WTC11 (cell line): ENCODE data around the gene CCDC181. TPM values are rescaled to one million over a fixed set of nuclear protein-coding genes. Genes with fewer than 3 reads are reported as not detected.
"Not testable (repeated sequence)": the region's sequence is repeated elsewhere in the genome, so short reads cannot be mapped to it uniquely, and the experiment has no call there.

Experiments
- ATAC-seq: fragments of 200-7000 bp; cut with Tn5 transposase; 2 replicates; pipeline ENCODE4 v1.10.0; 2021; ENCODE audit warnings: mild to moderate bottlenecking, moderate library complexity
- CTCF ChIA-PET: fragments of 300-600 bp; sonication (Branson Sonifier 250); formaldehyde crosslinking; loops from one replicate; lab custom pipeline; 2021; ENCODE audit warnings: antibody characterized with exemption; lab: Charles Lee
- POLR2A ChIA-PET: fragments of 350-600 bp; sonication (Branson Sonifier 250); formaldehyde crosslinking; loops from one replicate; lab custom pipeline; 2021; ENCODE audit warnings: antibody characterized with exemption; lab: Charles Lee
- DNase-seq: peaks from one replicate; pipeline ENCODE4 v3.0.0; 2021; ENCODE audit warnings: low spot score
- H3K27ac Mint-ChIP-seq: 2 replicates; pipeline ENCODE4 v1.8.0; 2021; ENCODE audit warnings: mixed read lengths
- H3K27me3 Mint-ChIP-seq: 2 replicates; pipeline ENCODE4 v1.8.0; 2021; ENCODE audit warnings: low read depth, mild to moderate bottlenecking, moderate library complexity, mixed read lengths
- H3K36me3 Mint-ChIP-seq: 2 replicates; pipeline ENCODE4 v1.8.0; 2021; ENCODE audit warnings: mixed read lengths
- H3K4me1 Mint-ChIP-seq: 2 replicates; pipeline ENCODE4 v1.8.0; 2022; ENCODE audit warnings: mixed read lengths
- H3K4me3 Mint-ChIP-seq: 2 replicates; pipeline ENCODE4 v1.8.0; 2021; ENCODE audit warnings: mild to moderate bottlenecking, moderate library complexity, mixed read lengths
- H3K9me3 Mint-ChIP-seq: 2 replicates; pipeline ENCODE4 v1.8.0; 2021; ENCODE audit warnings: mixed read lengths
- MXD4 ChIP-seq: fragments of 250-450 bp; sonication (Bioruptor Pico); IDR thresholded peaks from 2 replicates; pipeline ENCODE4 v1.8.0; 2021; ENCODE audit warnings: mild to moderate bottlenecking, moderate library complexity, borderline replicate concordance
- NFYB ChIP-seq: sonication (generic); formaldehyde crosslinking; conservative IDR thresholded peaks from 2 replicates; pipeline ENCODE4 v1.8.0; 2022; ENCODE audit warnings: low read depth, missing genetic modification reagents
- RORB ChIP-seq: fragments of 250-450 bp; sonication (Bioruptor Pico); IDR thresholded peaks from 2 replicates; pipeline ENCODE4 v1.9.0; 2021; ENCODE audit warnings: mild to moderate bottlenecking
- SOX15 ChIP-seq: fragments of 250-450 bp; sonication (Bioruptor Pico); IDR thresholded peaks from 2 replicates; pipeline ENCODE4 v1.9.0; 2021; ENCODE audit warnings: mild to moderate bottlenecking
- ZNF671 ChIP-seq: fragments of 250-450 bp; sonication (Bioruptor Pico); IDR thresholded peaks from 2 replicates; pipeline ENCODE4 v1.8.0; 2021; ENCODE audit warnings: mild to moderate bottlenecking
- total RNA-seq: library from RNA; stranded (reverse); gene quantifications from 3 replicates; pipeline ENCODE4 v1.2.3, GENCODE V29; 2021
- TF ChIP-seq, protein P1 (sequence below): fragments of 200-600 bp; IDR thresholded peaks from 2 replicates; pipeline ENCODE4 v1.8.0; 2022; ENCODE audit warnings: antibody characterized with exemption
- TF ChIP-seq, protein P2 (sequence below): fragments of 250-450 bp; sonication (Bioruptor Pico); IDR thresholded peaks from 2 replicates; pipeline ENCODE4 v1.9.0; 2021; ENCODE audit warnings: mild to moderate bottlenecking
- TF ChIP-seq, protein P3 (sequence below): sonication (generic); formaldehyde crosslinking; IDR thresholded peaks from 2 replicates; pipeline ENCODE4 v1.8.1; 2023; ENCODE audit warnings: mild to moderate bottlenecking, moderate library complexity, missing genetic modification reagents
- TF ChIP-seq, protein P4 (sequence below): sonication (generic); formaldehyde crosslinking; IDR thresholded peaks from 2 replicates; pipeline ENCODE4 v1.8.1; 2022; ENCODE audit warnings: missing genetic modification reagents, borderline replicate concordance
- TF ChIP-seq, protein P5 (sequence below): sonication (generic); formaldehyde crosslinking; IDR thresholded peaks from 2 replicates; pipeline ENCODE4 v1.8.1; 2022; ENCODE audit warnings: mild to moderate bottlenecking, missing genetic modification reagents, moderate library complexity, borderline replicate concordance
- TF ChIP-seq, protein P6 (sequence below): sonication (generic); formaldehyde crosslinking; conservative IDR thresholded peaks from 2 replicates; pipeline ENCODE4 v1.8.1; 2023; ENCODE audit warnings: mild to moderate bottlenecking, low read depth, missing genetic modification reagents, moderate library complexity
- TF ChIP-seq, protein P7 (sequence below): fragments of 250-450 bp; sonication (Bioruptor Pico); IDR thresholded peaks from 2 replicates; pipeline ENCODE4 v2.1.2; 2022; ENCODE audit warnings: mild to moderate bottlenecking, moderate library complexity

Gene CCDC181
- total RNA-seq, 1 experiment from 2014 or later: 1.5 TPM

DNA sequence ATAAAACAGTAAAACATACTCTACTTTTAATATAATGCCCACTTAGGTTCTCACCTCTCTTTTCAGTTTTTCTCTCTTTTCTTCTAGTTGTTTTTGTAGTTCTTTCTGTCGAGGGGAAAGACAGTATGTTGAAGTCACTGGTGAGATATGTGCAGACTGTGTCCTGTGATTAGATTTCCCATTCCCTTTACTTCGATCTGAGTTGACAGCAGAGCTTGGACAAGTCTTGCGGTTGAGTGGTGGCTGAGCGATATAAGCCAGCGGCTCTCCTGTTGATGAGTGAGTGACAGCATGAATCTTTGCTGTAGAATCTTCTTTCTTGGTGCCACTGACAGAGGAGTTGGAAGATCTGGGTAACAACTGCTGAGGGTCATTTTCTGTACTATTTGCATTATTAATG is 6.0 kb downstream of the CCDC181 start:
- POLR2A ChIA-PET: no interaction called here
- peaks cover 2% of the 10 kb centered on the region for H3K4me1 Mint-ChIP-seq

DNA sequence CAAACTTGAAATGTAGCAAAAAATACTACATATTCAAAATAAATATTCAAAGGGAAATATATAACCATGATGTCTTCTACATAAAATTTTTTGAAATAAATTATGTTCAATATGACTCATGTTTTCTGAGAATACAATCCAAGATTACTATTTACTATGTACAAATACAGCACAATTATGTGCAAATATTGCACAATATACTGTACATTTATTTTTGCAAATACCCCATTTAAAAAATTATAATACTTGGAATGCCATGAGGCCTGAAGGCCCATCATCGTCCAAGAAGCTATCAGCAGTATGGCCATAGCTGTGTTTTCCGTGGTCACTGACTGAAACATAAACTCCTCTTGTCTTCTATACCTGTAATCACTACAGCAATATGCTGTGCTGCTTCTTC is 12.3 kb downstream of the CCDC181 start:
- no peak overlapping the region for H3K27ac Mint-ChIP-seq
- ATAC-seq: no peak
- CTCF ChIA-PET: no interaction called here
- peaks cover 1% of the 10 kb centered on the region; the same call in 1 of the 2 replicates for H3K27me3 Mint-ChIP-seq
- POLR2A ChIA-PET: no interaction called here
- H3K4me1 Mint-ChIP-seq: no peaks in the 10 kb centered on the region
- TF ChIP-seq, protein P1, sequence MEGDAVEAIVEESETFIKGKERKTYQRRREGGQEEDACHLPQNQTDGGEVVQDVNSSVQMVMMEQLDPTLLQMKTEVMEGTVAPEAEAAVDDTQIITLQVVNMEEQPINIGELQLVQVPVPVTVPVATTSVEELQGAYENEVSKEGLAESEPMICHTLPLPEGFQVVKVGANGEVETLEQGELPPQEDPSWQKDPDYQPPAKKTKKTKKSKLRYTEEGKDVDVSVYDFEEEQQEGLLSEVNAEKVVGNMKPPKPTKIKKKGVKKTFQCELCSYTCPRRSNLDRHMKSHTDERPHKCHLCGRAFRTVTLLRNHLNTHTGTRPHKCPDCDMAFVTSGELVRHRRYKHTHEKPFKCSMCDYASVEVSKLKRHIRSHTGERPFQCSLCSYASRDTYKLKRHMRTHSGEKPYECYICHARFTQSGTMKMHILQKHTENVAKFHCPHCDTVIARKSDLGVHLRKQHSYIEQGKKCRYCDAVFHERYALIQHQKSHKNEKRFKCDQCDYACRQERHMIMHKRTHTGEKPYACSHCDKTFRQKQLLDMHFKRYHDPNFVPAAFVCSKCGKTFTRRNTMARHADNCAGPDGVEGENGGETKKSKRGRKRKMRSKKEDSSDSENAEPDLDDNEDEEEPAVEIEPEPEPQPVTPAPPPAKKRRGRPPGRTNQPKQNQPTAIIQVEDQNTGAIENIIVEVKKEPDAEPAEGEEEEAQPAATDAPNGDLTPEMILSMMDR: no peak
- TF ChIP-seq, all 79 proteins: peak for 0
- Mint-ChIP-seq H3K4me3 (no peak overlapping the region), H3K36me3 (no peaks in the 10 kb centered on the region), H3K9me3 (0 out of 2 replicates have a peak, but pooled peaks cover 9% of the 10 kb centered on the region)
- DNase-seq: no peak

More for the DNA sequence above, 6.0 kb downstream of the CCDC181 start:
- no peak overlapping the region for H3K4me3 Mint-ChIP-seq
- DNase-seq: no peak
- TF ChIP-seq, protein P2, sequence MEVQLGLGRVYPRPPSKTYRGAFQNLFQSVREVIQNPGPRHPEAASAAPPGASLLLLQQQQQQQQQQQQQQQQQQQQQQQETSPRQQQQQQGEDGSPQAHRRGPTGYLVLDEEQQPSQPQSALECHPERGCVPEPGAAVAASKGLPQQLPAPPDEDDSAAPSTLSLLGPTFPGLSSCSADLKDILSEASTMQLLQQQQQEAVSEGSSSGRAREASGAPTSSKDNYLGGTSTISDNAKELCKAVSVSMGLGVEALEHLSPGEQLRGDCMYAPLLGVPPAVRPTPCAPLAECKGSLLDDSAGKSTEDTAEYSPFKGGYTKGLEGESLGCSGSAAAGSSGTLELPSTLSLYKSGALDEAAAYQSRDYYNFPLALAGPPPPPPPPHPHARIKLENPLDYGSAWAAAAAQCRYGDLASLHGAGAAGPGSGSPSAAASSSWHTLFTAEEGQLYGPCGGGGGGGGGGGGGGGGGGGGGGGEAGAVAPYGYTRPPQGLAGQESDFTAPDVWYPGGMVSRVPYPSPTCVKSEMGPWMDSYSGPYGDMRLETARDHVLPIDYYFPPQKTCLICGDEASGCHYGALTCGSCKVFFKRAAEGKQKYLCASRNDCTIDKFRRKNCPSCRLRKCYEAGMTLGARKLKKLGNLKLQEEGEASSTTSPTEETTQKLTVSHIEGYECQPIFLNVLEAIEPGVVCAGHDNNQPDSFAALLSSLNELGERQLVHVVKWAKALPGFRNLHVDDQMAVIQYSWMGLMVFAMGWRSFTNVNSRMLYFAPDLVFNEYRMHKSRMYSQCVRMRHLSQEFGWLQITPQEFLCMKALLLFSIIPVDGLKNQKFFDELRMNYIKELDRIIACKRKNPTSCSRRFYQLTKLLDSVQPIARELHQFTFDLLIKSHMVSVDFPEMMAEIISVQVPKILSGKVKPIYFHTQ (CRISPR knock-in tag): no peak
- TF ChIP-seq, protein P3, sequence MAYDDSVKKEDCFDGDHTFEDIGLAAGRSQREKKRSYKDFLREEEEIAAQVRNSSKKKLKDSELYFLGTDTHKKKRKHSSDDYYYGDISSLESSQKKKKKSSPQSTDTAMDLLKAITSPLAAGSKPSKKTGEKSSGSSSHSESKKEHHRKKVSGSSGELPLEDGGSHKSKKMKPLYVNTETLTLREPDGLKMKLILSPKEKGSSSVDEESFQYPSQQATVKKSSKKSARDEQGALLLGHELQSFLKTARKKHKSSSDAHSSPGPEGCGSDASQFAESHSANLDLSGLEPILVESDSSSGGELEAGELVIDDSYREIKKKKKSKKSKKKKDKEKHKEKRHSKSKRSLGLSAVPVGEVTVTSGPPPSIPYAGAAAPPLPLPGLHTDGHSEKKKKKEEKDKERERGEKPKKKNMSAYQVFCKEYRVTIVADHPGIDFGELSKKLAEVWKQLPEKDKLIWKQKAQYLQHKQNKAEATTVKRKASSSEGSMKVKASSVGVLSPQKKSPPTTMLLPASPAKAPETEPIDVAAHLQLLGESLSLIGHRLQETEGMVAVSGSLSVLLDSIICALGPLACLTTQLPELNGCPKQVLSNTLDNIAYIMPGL (CRISPR knock-in tag): no peak
- TF ChIP-seq, protein P4, sequence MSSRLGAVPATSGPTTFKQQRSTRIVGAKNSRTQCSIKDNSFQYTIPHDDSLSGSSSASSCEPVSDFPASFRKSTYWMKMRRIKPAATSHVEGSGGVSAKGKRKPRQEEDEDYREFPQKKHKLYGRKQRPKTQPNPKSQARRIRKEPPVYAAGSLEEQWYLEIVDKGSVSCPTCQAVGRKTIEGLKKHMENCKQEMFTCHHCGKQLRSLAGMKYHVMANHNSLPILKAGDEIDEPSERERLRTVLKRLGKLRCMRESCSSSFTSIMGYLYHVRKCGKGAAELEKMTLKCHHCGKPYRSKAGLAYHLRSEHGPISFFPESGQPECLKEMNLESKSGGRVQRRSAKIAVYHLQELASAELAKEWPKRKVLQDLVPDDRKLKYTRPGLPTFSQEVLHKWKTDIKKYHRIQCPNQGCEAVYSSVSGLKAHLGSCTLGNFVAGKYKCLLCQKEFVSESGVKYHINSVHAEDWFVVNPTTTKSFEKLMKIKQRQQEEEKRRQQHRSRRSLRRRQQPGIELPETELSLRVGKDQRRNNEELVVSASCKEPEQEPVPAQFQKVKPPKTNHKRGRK: no peak
- H3K9me3 Mint-ChIP-seq: no peaks in the 10 kb centered on the region
- no peaks in the 10 kb centered on the region for H3K36me3 Mint-ChIP-seq
- no peaks in the 10 kb centered on the region for H3K27me3 Mint-ChIP-seq
- CTCF ChIA-PET: no interaction called here
- no peak for ATAC-seq
- H3K27ac Mint-ChIP-seq: no peak overlapping the region

DNA sequence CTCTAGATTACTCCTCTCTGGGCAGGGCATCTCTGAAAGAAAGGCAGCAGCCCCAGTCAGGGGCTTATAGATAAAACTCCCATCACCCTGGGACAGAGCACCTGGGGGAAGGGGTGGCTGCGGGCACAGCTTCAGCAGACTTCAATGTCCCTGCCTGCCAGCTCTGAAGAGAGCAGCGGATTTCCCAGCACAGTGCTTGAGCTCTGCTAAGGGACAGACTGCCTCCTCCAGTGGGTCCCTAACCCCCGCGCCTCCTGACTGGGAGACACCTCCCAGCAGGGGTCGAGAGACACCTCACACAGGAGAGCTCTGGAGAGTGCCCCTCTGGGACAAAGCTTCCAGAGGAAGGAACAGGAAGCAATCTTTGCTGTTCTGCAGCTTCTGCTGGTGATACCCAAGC is 18.9 kb downstream of the CCDC181 start:
- DNase-seq, H3K27ac Mint-ChIP-seq, CTCF ChIA-PET, POLR2A ChIA-PET, ATAC-seq, H3K4me1 Mint-ChIP-seq, H3K36me3 Mint-ChIP-seq, H3K4me3 Mint-ChIP-seq: not testable (repeated sequence)
- H3K9me3 Mint-ChIP-seq: peaks cover 36% of the 10 kb centered on the region
- H3K27me3 Mint-ChIP-seq: peaks cover 14% of the 10 kb centered on the region

DNA sequence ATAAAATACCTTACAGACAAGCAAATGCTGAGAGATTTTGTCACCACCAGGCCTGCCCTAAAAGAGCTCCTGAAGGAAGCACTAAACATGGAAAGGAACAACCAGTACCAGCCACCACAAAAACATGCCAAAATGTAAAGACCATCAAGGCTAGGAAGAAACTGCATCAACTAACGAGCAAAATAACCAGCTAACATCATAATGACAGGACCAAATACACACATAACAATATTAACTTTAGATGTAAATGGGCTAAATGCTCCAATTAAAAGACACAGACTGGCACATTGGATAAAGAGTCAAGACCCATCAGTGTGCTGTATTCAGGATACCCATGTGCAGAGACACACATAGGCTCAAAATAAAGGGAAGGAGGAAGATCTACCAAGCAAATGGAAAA is 24.7 kb downstream of the CCDC181 start:
- peaks cover 56% of the 10 kb centered on the region for H3K9me3 Mint-ChIP-seq

DNA sequence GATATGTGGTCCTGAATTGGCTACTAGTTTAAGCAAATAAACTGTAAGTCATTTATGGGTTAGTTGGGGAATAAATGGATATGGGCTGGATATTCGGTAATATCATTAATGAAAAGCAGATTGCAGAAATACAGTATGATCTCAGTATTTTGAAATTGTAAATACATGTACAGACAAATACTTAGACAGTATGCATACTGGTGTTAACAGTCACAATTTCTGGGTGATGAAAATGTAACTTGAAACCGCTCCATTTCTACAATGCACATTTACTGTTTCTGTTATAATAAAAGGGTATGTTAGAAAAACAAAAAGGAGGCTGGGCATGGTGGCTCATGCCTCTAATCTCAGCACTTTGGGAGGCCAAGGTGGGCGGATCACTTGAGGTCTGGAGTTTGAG is 31.3 kb downstream of the CCDC181 start:
- ChIA-PET POLR2A (no interaction called here), CTCF (no interaction called here)
- H3K27ac Mint-ChIP-seq: no peak overlapping the region
- no peaks in the 10 kb centered on the region for H3K4me1 Mint-ChIP-seq
- DNase-seq (no peak), ATAC-seq (no peak)
- no peak overlapping the region for H3K4me3 Mint-ChIP-seq
- peaks cover 13% of the 10 kb centered on the region for H3K36me3 Mint-ChIP-seq
- H3K9me3 Mint-ChIP-seq: peaks cover 8% of the 10 kb centered on the region
- no peaks in the 10 kb centered on the region for H3K27me3 Mint-ChIP-seq
- no peak for TF ChIP-seq SOX15 (CRISPR knock-in tag)
- no peak for TF ChIP-seq MXD4 (CRISPR knock-in tag)
- TF ChIP-seq NFYB (CRISPR knock-in tag): no peak
- TF ChIP-seq, protein P5, sequence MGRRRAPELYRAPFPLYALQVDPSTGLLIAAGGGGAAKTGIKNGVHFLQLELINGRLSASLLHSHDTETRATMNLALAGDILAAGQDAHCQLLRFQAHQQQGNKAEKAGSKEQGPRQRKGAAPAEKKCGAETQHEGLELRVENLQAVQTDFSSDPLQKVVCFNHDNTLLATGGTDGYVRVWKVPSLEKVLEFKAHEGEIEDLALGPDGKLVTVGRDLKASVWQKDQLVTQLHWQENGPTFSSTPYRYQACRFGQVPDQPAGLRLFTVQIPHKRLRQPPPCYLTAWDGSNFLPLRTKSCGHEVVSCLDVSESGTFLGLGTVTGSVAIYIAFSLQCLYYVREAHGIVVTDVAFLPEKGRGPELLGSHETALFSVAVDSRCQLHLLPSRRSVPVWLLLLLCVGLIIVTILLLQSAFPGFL (CRISPR knock-in tag): no peak
- no peak for TF ChIP-seq ZNF671 (CRISPR knock-in tag)
- TF ChIP-seq, protein P6, sequence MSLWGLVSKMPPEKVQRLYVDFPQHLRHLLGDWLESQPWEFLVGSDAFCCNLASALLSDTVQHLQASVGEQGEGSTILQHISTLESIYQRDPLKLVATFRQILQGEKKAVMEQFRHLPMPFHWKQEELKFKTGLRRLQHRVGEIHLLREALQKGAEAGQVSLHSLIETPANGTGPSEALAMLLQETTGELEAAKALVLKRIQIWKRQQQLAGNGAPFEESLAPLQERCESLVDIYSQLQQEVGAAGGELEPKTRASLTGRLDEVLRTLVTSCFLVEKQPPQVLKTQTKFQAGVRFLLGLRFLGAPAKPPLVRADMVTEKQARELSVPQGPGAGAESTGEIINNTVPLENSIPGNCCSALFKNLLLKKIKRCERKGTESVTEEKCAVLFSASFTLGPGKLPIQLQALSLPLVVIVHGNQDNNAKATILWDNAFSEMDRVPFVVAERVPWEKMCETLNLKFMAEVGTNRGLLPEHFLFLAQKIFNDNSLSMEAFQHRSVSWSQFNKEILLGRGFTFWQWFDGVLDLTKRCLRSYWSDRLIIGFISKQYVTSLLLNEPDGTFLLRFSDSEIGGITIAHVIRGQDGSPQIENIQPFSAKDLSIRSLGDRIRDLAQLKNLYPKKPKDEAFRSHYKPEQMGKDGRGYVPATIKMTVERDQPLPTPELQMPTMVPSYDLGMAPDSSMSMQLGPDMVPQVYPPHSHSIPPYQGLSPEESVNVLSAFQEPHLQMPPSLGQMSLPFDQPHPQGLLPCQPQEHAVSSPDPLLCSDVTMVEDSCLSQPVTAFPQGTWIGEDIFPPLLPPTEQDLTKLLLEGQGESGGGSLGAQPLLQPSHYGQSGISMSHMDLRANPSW (CRISPR knock-in tag): no peak
- TF ChIP-seq, protein P7, sequence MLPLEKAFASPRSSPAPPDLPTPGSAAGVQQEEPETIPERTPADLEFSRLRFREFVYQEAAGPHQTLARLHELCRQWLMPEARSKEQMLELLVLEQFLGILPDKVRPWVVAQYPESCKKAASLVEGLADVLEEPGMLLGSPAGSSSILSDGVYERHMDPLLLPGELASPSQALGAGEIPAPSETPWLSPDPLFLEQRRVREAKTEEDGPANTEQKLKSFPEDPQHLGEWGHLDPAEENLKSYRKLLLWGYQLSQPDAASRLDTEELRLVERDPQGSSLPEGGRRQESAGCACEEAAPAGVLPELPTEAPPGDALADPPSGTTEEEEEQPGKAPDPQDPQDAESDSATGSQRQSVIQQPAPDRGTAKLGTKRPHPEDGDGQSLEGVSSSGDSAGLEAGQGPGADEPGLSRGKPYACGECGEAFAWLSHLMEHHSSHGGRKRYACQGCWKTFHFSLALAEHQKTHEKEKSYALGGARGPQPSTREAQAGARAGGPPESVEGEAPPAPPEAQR (CRISPR knock-in tag): no peak
- no peak for TF ChIP-seq RORB (CRISPR knock-in tag)

More for the DNA sequence above, 24.7 kb downstream of the CCDC181 start:
- H3K4me3 Mint-ChIP-seq, H3K4me1 Mint-ChIP-seq, POLR2A ChIA-PET, H3K27ac Mint-ChIP-seq, ATAC-seq, DNase-seq, H3K27me3 Mint-ChIP-seq, CTCF ChIA-PET: not testable (repeated sequence)
- peaks cover 15% of the 10 kb centered on the region for H3K36me3 Mint-ChIP-seq
